GM12878 (cell line): Measurements from ENCODE around the gene MAD1L1. TPM values are rescaled to one million over a fixed set of nuclear protein-coding genes. Genes with fewer than 3 reads are reported as not detected.

Experiments used
- ATAC-seq: fragments of 200-7000 bp; cut with Tn5 transposase; 3 replicates; pipeline ENCODE4 v1.9.1; 2020; ENCODE audit warnings: mild to moderate bottlenecking, moderate library complexity
- BruUV-seq: library from RNA; stranded (reverse); fragments of 400-500 nt; replicated peaks from 2 replicates; lab custom pipeline; 2021; lab: Mats Ljungman, UMichigan
- CTCF ChIA-PET: fragments of 300-600 bp; sonication (Branson Sonifier 250); formaldehyde crosslinking; extraction: SDS; loops from one replicate; lab custom pipeline; 2021; ENCODE audit warnings: inconsistent platforms; lab: Yijun Ruan, JAX
- POLR2A ChIA-PET: fragments of 350-600 bp; formaldehyde crosslinking; extraction: SDS; loops from one replicate; lab custom pipeline; 2021; ENCODE audit warnings: inconsistent platforms; lab: Charles Lee
- RAD21 ChIA-PET: fragments of 300-600 bp; sonication (Branson Sonifier 250); formaldehyde crosslinking; loops from one replicate; lab custom pipeline; 2023; ENCODE audit warnings: antibody characterized with exemption; ENCODE audit not compliant: unreplicated experiment; lab: Charles Lee
- SMC1A ChIA-PET: fragments of 300-600 bp; sonication (Branson Sonifier 250); formaldehyde crosslinking; loops from one replicate; lab custom pipeline; 2023; ENCODE audit not compliant: unreplicated experiment, uncharacterized antibody; lab: Charles Lee
- DNase-seq: peaks from one replicate; pipeline ENCODE4 v3.0.0-alpha.2; 2011; ENCODE audit warnings: low read depth, low spot score
- FAIRE-seq: peaks from 3 replicates; lab custom pipeline; 2011; peaks lifted over from hg19 to GRCh38; lab: Jason Lieb, UNC
- H2AFZ ChIP-seq: 2 replicates; pipeline ENCODE4 v1.6.0; 2011; ENCODE audit warnings: low read depth, low read length, control low read depth; ENCODE audit not compliant: control insufficient read depth
- H3K27ac ChIP-seq: 2 replicates; pipeline ENCODE4 v1.5.1; 2011; ENCODE audit warnings: control low read depth; ENCODE audit not compliant: control insufficient read depth, insufficient read depth
- H3K27me3 ChIP-seq, 2 experiments: replicated peaks in 1 of 2; 2 replicates each; pipeline versions ENCODE4 v1.6.0 to v1.6.1; 2011; ENCODE audit warnings: low read length in 1 of 2; ENCODE audit not compliant: control insufficient read depth in 2 of 2, insufficient read depth in 2 of 2
- H3K36me3 ChIP-seq, 2 experiments: 2 replicates each; pipeline ENCODE4 v1.5.1; 2011; ENCODE audit warnings: low read length in 1 of 2; ENCODE audit not compliant: control insufficient read depth in 2 of 2, insufficient read depth in 2 of 2
- H3K4me1 ChIP-seq: 2 replicates; pipeline ENCODE4 v1.6.1; 2011; ENCODE audit warnings: mild to moderate bottlenecking, low read length, moderate library complexity, mixed read lengths; ENCODE audit not compliant: control insufficient read depth, insufficient read depth
- H3K4me2 ChIP-seq: 2 replicates; pipeline ENCODE4 v1.6.0; 2011; ENCODE audit warnings: control low read depth; ENCODE audit not compliant: control insufficient read depth, insufficient read depth
- H3K4me3 ChIP-seq: fragments of 200-600 bp; sonication (generic); 2 replicates; pipeline ENCODE4 v1.5.1; 2016
- H3K79me2 ChIP-seq: 2 replicates; pipeline ENCODE4 v1.6.0; 2011; ENCODE audit warnings: low read length; ENCODE audit not compliant: control insufficient read depth, insufficient read depth
- H3K9ac ChIP-seq: 2 replicates; pipeline ENCODE4 v1.8.0; 2011; ENCODE audit warnings: low read length, control low read depth, mixed read lengths; ENCODE audit not compliant: control insufficient read depth, insufficient read depth
- H3K9me3 ChIP-seq: replicated peaks from 3 replicates; pipeline ENCODE4 v1.5.1; 2011; ENCODE audit warnings: mild to moderate bottlenecking, low read length; ENCODE audit not compliant: control insufficient read depth, insufficient read depth
- H4K20me1 ChIP-seq: 2 replicates; pipeline ENCODE4 v1.6.0; 2011; ENCODE audit not compliant: control insufficient read depth, insufficient read depth
- BRCA1 ChIP-seq: IDR thresholded peaks from 2 replicates; pipeline ENCODE4 v1.6.1; 2011; ENCODE audit warnings: low read depth, low read length, improper control_type of control experiment
- CBFB ChIP-seq: IDR thresholded peaks from 2 replicates; pipeline ENCODE4 v1.6.1; 2016; ENCODE audit warnings: antibody characterized with exemption, low read depth
- EGR1 ChIP-seq, 2 experiments: IDR thresholded peaks; 1 replicate in 1 of 2; 2 replicates in 1 of 2; pipeline ENCODE4 v1.6.1; 2011 to 2012; ENCODE audit warnings: low read depth in 2 of 2, low read length in 2 of 2, borderline replicate concordance in 1 of 2, mild to moderate bottlenecking in 1 of 2, moderate library complexity in 1 of 2
- HCFC1 ChIP-seq: fragments of 150-350 bp; IDR thresholded peaks from 2 replicates; pipeline ENCODE4 v1.6.1; 2014; ENCODE audit warnings: low read length
- HDAC6 ChIP-seq: fragments of 200-600 bp; sonication (generic); IDR thresholded peaks from one replicate; pipeline ENCODE4 v1.8.0; 2017; ENCODE audit warnings: antibody characterized with exemption; ENCODE audit not compliant: unreplicated experiment
- LARP7 ChIP-seq: fragments of 450-650 bp; IDR thresholded peaks from 2 replicates; pipeline ENCODE4 v1.6.1; 2017; ENCODE audit warnings: mild to moderate bottlenecking
- SP1 ChIP-seq: IDR thresholded peaks from one replicate; pipeline ENCODE4 v1.6.1; 2011; ENCODE audit warnings: low read depth, low read length
- SPI1 ChIP-seq: IDR thresholded peaks from 2 replicates; pipeline ENCODE4 v1.6.1; 2011; ENCODE audit warnings: low read depth, mild to moderate bottlenecking, low read length, moderate library complexity, borderline replicate concordance; ENCODE audit not compliant: insufficient read depth
- SRF ChIP-seq, 2 experiments: IDR thresholded peaks; 2 replicates each; pipeline ENCODE4 v1.6.1; 2011; ENCODE audit warnings: low read depth in 2 of 2, low read length in 2 of 2, mild to moderate bottlenecking in 1 of 2, moderate library complexity in 1 of 2
- WGBS: methylation state at CpG from one replicate; pipeline ENCODE4 v1.1.6; 2016; ENCODE audit warnings: low lambda C conversion rate; ENCODE audit not compliant: insufficient replicate concordance, insufficient coverage; ENCODE audit errors: missing lambda C conversion rate; 5-methylcytosine and 5-hydroxymethylcytosine counted together
- in situ Hi-C: fragments of 300-500 bp; cut with MboI; formaldehyde crosslinking; loops from 9 replicates; pipeline ENCODE4 v1.14.3; 2018; ENCODE audit warnings: mixed read lengths
- intact Hi-C: fragments of 100-400 bp; cut with micrococcal nuclease; formaldehyde crosslinking; loops from one replicate; pipeline ENCODE4 v1.14.2; 2022; ENCODE audit not compliant: unreplicated experiment
- polyA plus RNA-seq, 11 experiments: library from polyadenylated mRNA; depleted of rRNA in 4 of 11; unstranded in 6 of 11; stranded (reverse) in 5 of 11; fragments of >200 nt; fragmentation: Nextera tagmentation in 4 of 11; fragmentation: Illumina TruSeq in 1 of 11; extraction: Ambion mirVana in 4 of 11; extraction: Trizol in 1 of 11; gene quantifications; 1 replicate in 1 of 11; 2 replicates in 10 of 11; pipeline versions ENCODE4 v1.2.1 to v1.2.3, GENCODE V29; 2011 to 2016; ENCODE audit warnings: inconsistent platforms in 2 of 11, missing spikeins in 2 of 11, low read depth in 1 of 11
- total RNA-seq, 4 experiments: library from RNA; depleted of rRNA in 3 of 4; stranded (reverse); fragments of >200 nt in 3 of 4; fragmentation: Illumina TruSeq in 1 of 4; extraction: Trizol in 1 of 4; gene quantifications; 2 replicates each; pipeline versions ENCODE4 v1.2.1 to v1.2.3, GENCODE V29; 2013 to 2021
- TF ChIP-seq, protein P1 (sequence below): IDR thresholded peaks from 2 replicates; pipeline ENCODE4 v1.6.1; 2012; ENCODE audit warnings: low read depth, low read length, improper control_type of control experiment
- TF ChIP-seq, protein P2 (sequence below): fragments of 450-650 bp; IDR thresholded peaks from 2 replicates; pipeline ENCODE4 v1.6.1; 2014; ENCODE audit warnings: mild to moderate bottlenecking
- TF ChIP-seq, protein P3 (sequence below): IDR thresholded peaks from 2 replicates; pipeline ENCODE4 v1.6.1; 2012; ENCODE audit warnings: mild to moderate bottlenecking, low read depth, low read length
- TF ChIP-seq, protein P4 (sequence below): fragments of 450-650 bp; IDR thresholded peaks from 2 replicates; pipeline ENCODE4 v1.6.1; 2017; ENCODE audit warnings: mild to moderate bottlenecking

MAD1L1 gene
- total and polyA plus RNA-seq, 10 of the 15 experiments (the other 5 are each of a cell fraction or from before 2014, with no cell fraction given) = 2.2 to 76.8 (median 38.3) TPM

DNA sequence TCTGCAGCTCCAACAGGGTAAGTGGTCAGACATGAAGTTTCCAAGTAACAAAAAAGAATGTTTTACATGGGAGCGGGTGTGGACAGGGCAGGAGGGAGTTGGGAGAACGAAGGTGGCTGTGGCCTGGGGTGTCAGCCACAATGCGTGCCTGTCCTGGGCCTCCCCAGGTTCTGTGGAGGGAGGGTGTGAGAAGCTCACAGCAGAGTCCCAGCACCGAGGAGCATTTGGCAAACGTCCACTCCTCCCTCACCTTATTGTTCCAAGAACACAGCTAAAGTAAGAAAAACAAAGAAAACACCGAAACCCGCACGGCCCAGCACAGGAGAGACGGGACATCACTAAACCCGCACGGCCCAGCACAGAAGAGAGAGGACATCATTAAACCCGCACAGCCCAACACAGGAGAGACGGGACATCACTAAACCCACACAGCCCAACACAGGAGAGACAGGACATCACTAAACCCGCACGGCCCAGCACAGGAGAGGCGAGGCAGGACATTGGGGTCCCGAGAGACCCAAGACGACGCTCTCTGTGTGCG is 226.4 kb downstream of the MAD1L1 start:
- FAIRE-seq (no peak), ATAC-seq (no peak), DNase-seq (no peak)
- POLR2A ChIA-PET = no interaction called here
- Histone ChIP-seq H3K27me3 (no peaks in the 10 kb centered on the region), H3K4me2 (no peak overlapping the region), H3K27ac (no peak overlapping the region), H3K9me3 (no peaks in the 10 kb centered on the region), H3K9ac (no peak overlapping the region), H3K79me2 (no peaks in the 10 kb centered on the region), H3K4me3 (no peak overlapping the region), H4K20me1 (no peaks in the 10 kb centered on the region)
- SMC1A ChIA-PET = no interaction called here
- in situ Hi-C loops (no loop called here), intact Hi-C loops (no loop called here)
- BruUV-seq = no TSS peak
- RAD21 ChIA-PET = no interaction called here
- CTCF ChIA-PET = no interaction called here
- 95% methylated on average over 20 of the region's 20 CpGs for WGBS
- TF ChIP-seq BRCA1 (no peak), SRF (IDR thresholded peaks at IDR 0.05; ENCODE audit: low read depth in 2 of 2, low read length in 2 of 2) (no peak), EGR1 (IDR thresholded peaks at IDR 0.05; ENCODE audit: borderline replicate concordance in 1 of 2, low read depth in 2 of 2, low read length in 2 of 2) (no peak), SPI1 (no peak), LARP7 (no peak), SP1 (no peak), CBFB (no peak), HDAC6 (no peak), HCFC1 (no peak)
- TF ChIP-seq, protein P1, sequence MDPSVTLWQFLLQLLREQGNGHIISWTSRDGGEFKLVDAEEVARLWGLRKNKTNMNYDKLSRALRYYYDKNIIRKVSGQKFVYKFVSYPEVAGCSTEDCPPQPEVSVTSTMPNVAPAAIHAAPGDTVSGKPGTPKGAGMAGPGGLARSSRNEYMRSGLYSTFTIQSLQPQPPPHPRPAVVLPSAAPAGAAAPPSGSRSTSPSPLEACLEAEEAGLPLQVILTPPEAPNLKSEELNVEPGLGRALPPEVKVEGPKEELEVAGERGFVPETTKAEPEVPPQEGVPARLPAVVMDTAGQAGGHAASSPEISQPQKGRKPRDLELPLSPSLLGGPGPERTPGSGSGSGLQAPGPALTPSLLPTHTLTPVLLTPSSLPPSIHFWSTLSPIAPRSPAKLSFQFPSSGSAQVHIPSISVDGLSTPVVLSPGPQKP = no peak
- TF ChIP-seq, protein P2, sequence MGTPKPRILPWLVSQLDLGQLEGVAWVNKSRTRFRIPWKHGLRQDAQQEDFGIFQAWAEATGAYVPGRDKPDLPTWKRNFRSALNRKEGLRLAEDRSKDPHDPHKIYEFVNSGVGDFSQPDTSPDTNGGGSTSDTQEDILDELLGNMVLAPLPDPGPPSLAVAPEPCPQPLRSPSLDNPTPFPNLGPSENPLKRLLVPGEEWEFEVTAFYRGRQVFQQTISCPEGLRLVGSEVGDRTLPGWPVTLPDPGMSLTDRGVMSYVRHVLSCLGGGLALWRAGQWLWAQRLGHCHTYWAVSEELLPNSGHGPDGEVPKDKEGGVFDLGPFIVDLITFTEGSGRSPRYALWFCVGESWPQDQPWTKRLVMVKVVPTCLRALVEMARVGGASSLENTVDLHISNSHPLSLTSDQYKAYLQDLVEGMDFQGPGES = no peak
- TF ChIP-seq, protein P3, sequence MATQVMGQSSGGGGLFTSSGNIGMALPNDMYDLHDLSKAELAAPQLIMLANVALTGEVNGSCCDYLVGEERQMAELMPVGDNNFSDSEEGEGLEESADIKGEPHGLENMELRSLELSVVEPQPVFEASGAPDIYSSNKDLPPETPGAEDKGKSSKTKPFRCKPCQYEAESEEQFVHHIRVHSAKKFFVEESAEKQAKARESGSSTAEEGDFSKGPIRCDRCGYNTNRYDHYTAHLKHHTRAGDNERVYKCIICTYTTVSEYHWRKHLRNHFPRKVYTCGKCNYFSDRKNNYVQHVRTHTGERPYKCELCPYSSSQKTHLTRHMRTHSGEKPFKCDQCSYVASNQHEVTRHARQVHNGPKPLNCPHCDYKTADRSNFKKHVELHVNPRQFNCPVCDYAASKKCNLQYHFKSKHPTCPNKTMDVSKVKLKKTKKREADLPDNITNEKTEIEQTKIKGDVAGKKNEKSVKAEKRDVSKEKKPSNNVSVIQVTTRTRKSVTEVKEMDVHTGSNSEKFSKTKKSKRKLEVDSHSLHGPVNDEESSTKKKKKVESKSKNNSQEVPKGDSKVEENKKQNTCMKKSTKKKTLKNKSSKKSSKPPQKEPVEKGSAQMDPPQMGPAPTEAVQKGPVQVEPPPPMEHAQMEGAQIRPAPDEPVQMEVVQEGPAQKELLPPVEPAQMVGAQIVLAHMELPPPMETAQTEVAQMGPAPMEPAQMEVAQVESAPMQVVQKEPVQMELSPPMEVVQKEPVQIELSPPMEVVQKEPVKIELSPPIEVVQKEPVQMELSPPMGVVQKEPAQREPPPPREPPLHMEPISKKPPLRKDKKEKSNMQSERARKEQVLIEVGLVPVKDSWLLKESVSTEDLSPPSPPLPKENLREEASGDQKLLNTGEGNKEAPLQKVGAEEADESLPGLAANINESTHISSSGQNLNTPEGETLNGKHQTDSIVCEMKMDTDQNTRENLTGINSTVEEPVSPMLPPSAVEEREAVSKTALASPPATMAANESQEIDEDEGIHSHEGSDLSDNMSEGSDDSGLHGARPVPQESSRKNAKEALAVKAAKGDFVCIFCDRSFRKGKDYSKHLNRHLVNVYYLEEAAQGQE = no peak
- TF ChIP-seq, protein P4, sequence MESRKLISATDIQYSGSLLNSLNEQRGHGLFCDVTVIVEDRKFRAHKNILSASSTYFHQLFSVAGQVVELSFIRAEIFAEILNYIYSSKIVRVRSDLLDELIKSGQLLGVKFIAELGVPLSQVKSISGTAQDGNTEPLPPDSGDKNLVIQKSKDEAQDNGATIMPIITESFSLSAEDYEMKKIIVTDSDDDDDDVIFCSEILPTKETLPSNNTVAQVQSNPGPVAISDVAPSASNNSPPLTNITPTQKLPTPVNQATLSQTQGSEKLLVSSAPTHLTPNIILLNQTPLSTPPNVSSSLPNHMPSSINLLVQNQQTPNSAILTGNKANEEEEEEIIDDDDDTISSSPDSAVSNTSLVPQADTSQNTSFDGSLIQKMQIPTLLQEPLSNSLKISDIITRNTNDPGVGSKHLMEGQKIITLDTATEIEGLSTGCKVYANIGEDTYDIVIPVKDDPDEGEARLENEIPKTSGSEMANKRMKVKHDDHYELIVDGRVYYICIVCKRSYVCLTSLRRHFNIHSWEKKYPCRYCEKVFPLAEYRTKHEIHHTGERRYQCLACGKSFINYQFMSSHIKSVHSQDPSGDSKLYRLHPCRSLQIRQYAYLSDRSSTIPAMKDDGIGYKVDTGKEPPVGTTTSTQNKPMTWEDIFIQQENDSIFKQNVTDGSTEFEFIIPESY = no peak
- TF ChIP-seq, all 136 proteins: peak for 0
- Histone ChIP-seq H2AFZ (no peak overlapping the region), H3K4me1 (no peaks in the 10 kb centered on the region), H3K36me3 (peaks cover 0 to 5% of the 10 kb centered on the region in 2 experiments; a peak in 2 of 4 replicates)
